Ishikawa (cell line): ENCODE data around the gene PPP1R12A.

Experiments used
- CEBPB ChIP-seq: IDR thresholded peaks from 2 replicates; pipeline ENCODE4 v1.6.1; 2012
- CREB1 ChIP-seq: IDR thresholded peaks from 2 replicates; pipeline ENCODE4 v1.6.1; 2012; ENCODE audit warnings: low read depth
- EGR1 ChIP-seq: IDR thresholded peaks from 2 replicates; pipeline ENCODE4 v1.6.1; 2012
- EP300 ChIP-seq: IDR thresholded peaks from 2 replicates; pipeline ENCODE4 v1.6.1; 2012; ENCODE audit warnings: borderline replicate concordance
- FOXM1 ChIP-seq: IDR thresholded peaks from 2 replicates; pipeline ENCODE4 v1.6.1; 2012; ENCODE audit warnings: low read depth, borderline replicate concordance
- NFIC ChIP-seq: IDR thresholded peaks from 2 replicates; pipeline ENCODE4 v1.6.1; 2012
- RAD21 ChIP-seq: IDR thresholded peaks from 2 replicates; pipeline ENCODE4 v1.6.1; 2012; ENCODE audit warnings: low read depth
- TAF1 ChIP-seq: IDR thresholded peaks from 2 replicates; pipeline ENCODE4 v1.6.1; 2012; ENCODE audit warnings: low read depth, mild to moderate bottlenecking
- TCF12 ChIP-seq: IDR thresholded peaks from 2 replicates; pipeline ENCODE4 v1.6.1; 2012; ENCODE audit warnings: low read depth
- TEAD4 ChIP-seq: IDR thresholded peaks from 2 replicates; pipeline ENCODE4 v1.6.1; 2012
- YY1 ChIP-seq: IDR thresholded peaks from 2 replicates; pipeline ENCODE4 v1.6.1; 2012; ENCODE audit warnings: low read depth
- ZBTB7A ChIP-seq: IDR thresholded peaks from 2 replicates; pipeline ENCODE4 v1.6.1; 2012; ENCODE audit warnings: low read depth
- TF ChIP-seq, protein P1 (sequence below): IDR thresholded peaks from 2 replicates; pipeline ENCODE4 v1.6.1; 2012; ENCODE audit warnings: low read depth, mild to moderate bottlenecking
- TF ChIP-seq, protein P2 (sequence below): IDR thresholded peaks from 2 replicates; pipeline ENCODE4 v1.6.1; 2012
- TF ChIP-seq, protein P3 (sequence below): IDR thresholded peaks from 2 replicates; pipeline ENCODE4 v1.6.1; 2012

Gene PPP1R12A

DNA sequence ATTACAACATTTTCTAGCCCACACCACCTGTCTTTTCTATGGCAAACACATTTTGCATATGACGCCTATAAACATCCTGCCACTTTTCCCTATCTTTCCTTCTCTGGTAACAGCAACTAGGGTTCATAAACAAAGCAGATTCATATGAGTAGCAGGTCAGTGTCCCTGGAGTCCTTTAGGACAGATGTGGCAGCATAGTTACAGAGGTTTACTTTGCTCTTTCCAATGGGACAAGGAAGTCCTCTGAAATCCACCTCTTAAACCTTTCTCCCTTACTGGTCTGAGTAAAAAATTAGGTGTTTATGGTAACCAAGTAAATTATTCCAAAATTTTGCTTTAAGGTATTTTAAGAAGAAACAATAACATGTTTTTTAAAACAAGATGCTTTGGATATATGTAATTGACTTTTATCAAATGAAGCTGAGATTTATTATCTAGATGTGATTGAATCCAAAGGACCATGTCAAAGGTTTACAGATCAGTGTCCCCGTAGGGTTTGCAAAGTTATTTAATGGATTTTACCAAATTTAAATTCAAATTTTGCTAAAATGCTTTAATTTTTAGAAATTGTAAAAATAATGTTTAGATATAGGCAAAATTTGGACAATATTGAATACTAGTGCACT, 164.9 kb downstream of the PPP1R12A start:
- TF ChIP-seq TCF12 (no peak), FOXM1 (no peak), TAF1 (no peak), NFIC (no peak), YY1 (no peak), EGR1 (no peak), TEAD4 (no peak)
- TF ChIP-seq, protein P1, sequence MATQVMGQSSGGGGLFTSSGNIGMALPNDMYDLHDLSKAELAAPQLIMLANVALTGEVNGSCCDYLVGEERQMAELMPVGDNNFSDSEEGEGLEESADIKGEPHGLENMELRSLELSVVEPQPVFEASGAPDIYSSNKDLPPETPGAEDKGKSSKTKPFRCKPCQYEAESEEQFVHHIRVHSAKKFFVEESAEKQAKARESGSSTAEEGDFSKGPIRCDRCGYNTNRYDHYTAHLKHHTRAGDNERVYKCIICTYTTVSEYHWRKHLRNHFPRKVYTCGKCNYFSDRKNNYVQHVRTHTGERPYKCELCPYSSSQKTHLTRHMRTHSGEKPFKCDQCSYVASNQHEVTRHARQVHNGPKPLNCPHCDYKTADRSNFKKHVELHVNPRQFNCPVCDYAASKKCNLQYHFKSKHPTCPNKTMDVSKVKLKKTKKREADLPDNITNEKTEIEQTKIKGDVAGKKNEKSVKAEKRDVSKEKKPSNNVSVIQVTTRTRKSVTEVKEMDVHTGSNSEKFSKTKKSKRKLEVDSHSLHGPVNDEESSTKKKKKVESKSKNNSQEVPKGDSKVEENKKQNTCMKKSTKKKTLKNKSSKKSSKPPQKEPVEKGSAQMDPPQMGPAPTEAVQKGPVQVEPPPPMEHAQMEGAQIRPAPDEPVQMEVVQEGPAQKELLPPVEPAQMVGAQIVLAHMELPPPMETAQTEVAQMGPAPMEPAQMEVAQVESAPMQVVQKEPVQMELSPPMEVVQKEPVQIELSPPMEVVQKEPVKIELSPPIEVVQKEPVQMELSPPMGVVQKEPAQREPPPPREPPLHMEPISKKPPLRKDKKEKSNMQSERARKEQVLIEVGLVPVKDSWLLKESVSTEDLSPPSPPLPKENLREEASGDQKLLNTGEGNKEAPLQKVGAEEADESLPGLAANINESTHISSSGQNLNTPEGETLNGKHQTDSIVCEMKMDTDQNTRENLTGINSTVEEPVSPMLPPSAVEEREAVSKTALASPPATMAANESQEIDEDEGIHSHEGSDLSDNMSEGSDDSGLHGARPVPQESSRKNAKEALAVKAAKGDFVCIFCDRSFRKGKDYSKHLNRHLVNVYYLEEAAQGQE = no peak
- TF ChIP-seq, protein P2, sequence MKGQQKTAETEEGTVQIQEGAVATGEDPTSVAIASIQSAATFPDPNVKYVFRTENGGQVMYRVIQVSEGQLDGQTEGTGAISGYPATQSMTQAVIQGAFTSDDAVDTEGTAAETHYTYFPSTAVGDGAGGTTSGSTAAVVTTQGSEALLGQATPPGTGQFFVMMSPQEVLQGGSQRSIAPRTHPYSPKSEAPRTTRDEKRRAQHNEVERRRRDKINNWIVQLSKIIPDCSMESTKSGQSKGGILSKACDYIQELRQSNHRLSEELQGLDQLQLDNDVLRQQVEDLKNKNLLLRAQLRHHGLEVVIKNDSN = no peak

DNA sequence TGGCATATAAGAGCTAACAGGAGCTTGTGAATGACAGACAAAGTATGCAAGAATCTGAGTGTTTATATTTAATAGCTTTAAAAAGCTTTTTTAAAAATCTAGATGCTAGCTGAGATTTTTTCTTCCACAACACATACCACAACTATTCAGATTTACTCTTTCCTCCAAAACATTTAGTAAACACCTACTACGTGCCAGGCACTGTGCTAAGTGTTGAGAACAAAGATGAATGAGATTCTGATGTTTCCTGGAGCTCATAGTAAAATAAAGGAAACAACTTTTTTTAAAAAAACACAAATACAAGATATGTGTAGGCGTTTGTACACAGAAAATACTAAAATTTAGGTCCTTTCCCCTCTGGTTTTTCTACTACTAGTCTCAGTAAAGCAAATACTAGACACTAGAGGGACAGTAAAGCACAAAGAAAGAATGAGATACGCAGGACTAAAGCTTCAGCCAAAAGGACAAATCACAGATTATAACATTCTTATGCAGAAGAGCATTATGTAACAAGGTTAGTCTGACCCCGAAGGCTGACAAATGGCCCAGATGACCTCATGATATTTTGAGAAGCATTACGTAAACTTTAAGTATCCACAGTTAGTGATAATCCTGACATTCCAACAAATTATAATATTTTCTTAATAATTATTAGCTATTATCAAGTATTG, 165.6 kb downstream of the PPP1R12A start:
- TF ChIP-seq, protein P2 = no peak
- no peak for TF ChIP-seq RAD21
- no peak for TF ChIP-seq TCF12
- TF ChIP-seq, protein P1 = no peak
- no peak for TF ChIP-seq TAF1
- TF ChIP-seq EP300 = no peak
- no peak for TF ChIP-seq YY1
- TF ChIP-seq FOXM1 = no peak
- no peak for TF ChIP-seq TEAD4
- TF ChIP-seq CEBPB = no peak

DNA sequence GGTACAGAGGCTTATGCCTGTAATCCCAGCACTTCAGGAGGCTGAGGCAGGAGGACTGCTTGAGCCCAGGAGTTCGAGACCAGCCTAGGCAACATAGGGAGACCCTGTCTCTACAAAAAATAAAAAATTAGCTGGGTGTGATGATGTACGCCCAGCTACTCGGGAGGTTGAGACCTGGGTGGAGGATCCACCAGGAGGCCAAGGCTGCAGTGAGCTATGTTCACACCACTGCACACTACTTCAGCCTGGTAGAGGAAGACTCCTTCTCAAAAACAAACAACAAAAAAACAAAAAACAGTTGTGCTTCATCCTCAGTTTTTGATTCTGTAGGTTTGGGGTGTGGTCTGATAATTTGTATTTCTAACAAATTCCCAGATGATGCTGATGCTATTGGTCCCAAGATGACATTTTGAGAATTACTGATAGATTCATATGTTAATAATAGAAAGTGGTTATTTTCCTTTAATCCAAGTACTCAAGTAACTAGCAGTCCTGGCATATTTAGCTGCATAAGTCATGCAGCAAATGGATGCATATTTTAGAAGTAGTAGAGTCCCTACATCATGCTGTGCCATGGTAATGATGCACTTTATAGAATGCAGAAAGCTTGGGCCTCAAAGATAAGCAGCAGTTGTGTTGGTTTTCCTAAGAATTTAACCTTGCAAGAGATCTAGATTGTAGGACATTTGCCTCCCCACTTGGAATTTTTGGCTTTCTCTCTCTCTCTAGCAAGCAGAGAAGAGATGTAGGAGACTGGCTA, 168.0 kb downstream of the PPP1R12A start:
- TF ChIP-seq CEBPB (no peak), ZBTB7A (no peak), FOXM1 (no peak), TEAD4 (no peak), TAF1 (no peak), EP300 (no peak), NFIC (no peak), RAD21 (no peak), CREB1 (no peak), EGR1 (no peak), TCF12 (no peak)
- TF ChIP-seq, protein P3, sequence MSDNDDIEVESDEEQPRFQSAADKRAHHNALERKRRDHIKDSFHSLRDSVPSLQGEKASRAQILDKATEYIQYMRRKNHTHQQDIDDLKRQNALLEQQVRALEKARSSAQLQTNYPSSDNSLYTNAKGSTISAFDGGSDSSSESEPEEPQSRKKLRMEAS = no peak
- TF ChIP-seq, protein P1 = no peak
- TF ChIP-seq, protein P2 = no peak

DNA sequence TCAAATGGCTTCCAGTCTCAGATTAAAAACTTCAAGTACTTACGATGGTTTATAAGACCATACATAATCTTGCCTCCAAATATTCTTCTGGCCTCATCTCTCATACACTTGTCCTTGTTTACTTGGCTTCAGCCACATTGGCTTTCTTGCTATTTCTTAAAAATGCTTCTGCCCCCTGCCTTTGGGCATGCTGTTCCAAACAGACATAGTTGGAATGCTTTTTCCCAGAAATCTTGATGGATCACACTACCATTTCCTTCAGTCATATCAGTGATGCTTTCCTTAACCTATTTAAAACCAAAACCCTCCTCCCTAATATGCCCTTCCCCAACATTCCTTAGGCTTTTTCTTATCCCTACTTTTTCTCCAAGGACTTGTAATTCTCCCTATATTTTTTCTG, 169.7 kb downstream of the PPP1R12A start:
- TF ChIP-seq CEBPB = no peak
- TF ChIP-seq TAF1 = no peak
- TF ChIP-seq YY1 = no peak
- TF ChIP-seq ZBTB7A = no peak
- TF ChIP-seq EP300 = no peak
- TF ChIP-seq, protein P1 = no peak
- no peak for TF ChIP-seq TEAD4
- no peak for TF ChIP-seq CREB1
- TF ChIP-seq NFIC = no peak
- TF ChIP-seq, protein P3 = no peak
- TF ChIP-seq, protein P2 = no peak
- no peak for TF ChIP-seq TCF12
- no peak for TF ChIP-seq RAD21
- no peak for TF ChIP-seq EGR1
